HepG2 (cell line): ENCODE results near the gene ICAM5. TPM values are rescaled to one million over a fixed set of nuclear protein-coding genes. Genes with fewer than 3 reads are reported as not detected.
A peak's percentile ranks its signal among the peaks of the same experiment; 100 is the strongest.

ENCODE experiments used
- GABPB1 ChIP-seq: IDR thresholded peaks from 2 replicates; pipeline ENCODE4 v1.6.1; 2016; ENCODE audit warnings: mild to moderate bottlenecking, missing genetic modification reagents, moderate library complexity, missing compliant biosample characterization
- PPARG ChIP-seq: conservative IDR thresholded peaks from 2 replicates; pipeline ENCODE4 v1.6.1; 2016; ENCODE audit warnings: missing biosample characterization, missing genetic modification reagents
- RBM39 ChIP-seq: fragments of 200-400 bp; formaldehyde crosslinking; IDR thresholded peaks from one replicate; pipeline ENCODE4 v1.6.1; 2018; ENCODE audit warnings: antibody characterized with exemption, mild to moderate bottlenecking, low read depth, low read length; ENCODE audit not compliant: poor library complexity, severe bottlenecking
- polyA plus RNA-seq, 8 experiments: library from polyadenylated mRNA; depleted of rRNA in 3 of 8; stranded (reverse) in 7 of 8; unstranded in 1 of 8; fragments of >200 nt; fragmentation: Illumina TruSeq in 4 of 8; extraction: Trizol in 4 of 8; gene quantifications; 2 replicates each; pipeline versions ENCODE4 v1.2.1 to v1.2.3, GENCODE V29; 2011 to 2016; ENCODE audit warnings: low read depth in 4 of 8, missing spikeins in 1 of 8, mixed read lengths in 1 of 8; ENCODE audit not compliant: insufficient read depth in 1 of 8
- total RNA-seq, 5 experiments: library from RNA; depleted of rRNA; stranded (reverse); fragments of >200 nt; fragmentation: Illumina TruSeq; extraction: Trizol; gene quantifications; 2 replicates each; pipeline ENCODE4 v1.2.3, GENCODE V29; 2016; ENCODE audit warnings: low read depth in 1 of 5
- TF ChIP-seq, protein P1 (sequence below): sonication (generic); formaldehyde crosslinking; IDR thresholded peaks from 2 replicates; pipeline ENCODE4 v1.4.0; 2020; ENCODE audit warnings: missing genetic modification reagents
- TF ChIP-seq, protein P2 (sequence below): sonication (generic); formaldehyde crosslinking; IDR thresholded peaks from 2 replicates; pipeline ENCODE4 v1.5.0; 2020; ENCODE audit warnings: mild to moderate bottlenecking, missing genetic modification reagents
- TF ChIP-seq, protein P3 (sequence below): sonication (generic); formaldehyde crosslinking; IDR thresholded peaks from 2 replicates; pipeline ENCODE4 v1.4.0; 2020; ENCODE audit warnings: missing genetic modification reagents, borderline replicate concordance
- TF ChIP-seq, protein P4 (sequence below): sonication (generic); formaldehyde crosslinking; IDR thresholded peaks from 2 replicates; pipeline ENCODE4 v1.4.0; 2020; ENCODE audit warnings: missing genetic modification reagents, borderline replicate concordance
- TF ChIP-seq, protein P5 (sequence below): IDR thresholded peaks from 2 replicates; pipeline ENCODE4 v1.4.0; 2020; ENCODE audit warnings: mild to moderate bottlenecking, missing genetic modification reagents

ICAM5 gene
- total and polyA plus RNA-seq, 2 of the 13 experiments (the other 11 are each of a cell fraction or from before 2014, with no cell fraction given): 0.46 to 1.6 TPM

DNA sequence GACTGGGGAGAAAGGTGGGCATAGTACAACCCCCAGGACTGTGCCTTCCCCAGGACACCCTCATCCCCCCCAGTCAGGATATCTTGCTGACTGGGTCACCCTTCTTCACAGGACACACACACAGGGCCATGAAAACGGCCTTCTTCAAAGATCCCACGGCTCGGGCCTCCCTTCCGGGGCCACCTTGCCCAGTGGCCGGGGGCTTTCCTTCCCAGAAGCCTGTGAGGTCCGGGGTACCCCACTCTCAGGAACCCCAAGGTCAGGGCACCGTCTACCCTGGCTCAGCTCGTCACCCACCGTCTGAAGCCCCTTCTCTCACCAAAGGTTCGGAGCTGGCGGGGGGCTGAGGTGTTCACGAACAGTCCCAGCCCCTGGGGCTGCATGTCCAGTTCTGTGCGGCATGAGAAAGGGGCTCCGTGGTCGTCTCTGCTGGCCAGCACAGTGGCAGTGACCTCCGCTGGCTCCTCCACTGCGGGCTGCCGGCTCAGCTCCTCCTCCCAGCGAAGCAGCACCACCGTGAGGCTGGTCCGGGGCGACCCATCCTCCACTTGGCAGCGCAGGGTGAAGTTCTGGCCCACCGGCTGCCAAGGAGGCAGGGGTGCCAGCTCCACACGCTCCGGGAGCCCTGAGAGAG, 45.7 kb downstream of the ICAM5 start (continued):
- TF ChIP-seq, protein P1, sequence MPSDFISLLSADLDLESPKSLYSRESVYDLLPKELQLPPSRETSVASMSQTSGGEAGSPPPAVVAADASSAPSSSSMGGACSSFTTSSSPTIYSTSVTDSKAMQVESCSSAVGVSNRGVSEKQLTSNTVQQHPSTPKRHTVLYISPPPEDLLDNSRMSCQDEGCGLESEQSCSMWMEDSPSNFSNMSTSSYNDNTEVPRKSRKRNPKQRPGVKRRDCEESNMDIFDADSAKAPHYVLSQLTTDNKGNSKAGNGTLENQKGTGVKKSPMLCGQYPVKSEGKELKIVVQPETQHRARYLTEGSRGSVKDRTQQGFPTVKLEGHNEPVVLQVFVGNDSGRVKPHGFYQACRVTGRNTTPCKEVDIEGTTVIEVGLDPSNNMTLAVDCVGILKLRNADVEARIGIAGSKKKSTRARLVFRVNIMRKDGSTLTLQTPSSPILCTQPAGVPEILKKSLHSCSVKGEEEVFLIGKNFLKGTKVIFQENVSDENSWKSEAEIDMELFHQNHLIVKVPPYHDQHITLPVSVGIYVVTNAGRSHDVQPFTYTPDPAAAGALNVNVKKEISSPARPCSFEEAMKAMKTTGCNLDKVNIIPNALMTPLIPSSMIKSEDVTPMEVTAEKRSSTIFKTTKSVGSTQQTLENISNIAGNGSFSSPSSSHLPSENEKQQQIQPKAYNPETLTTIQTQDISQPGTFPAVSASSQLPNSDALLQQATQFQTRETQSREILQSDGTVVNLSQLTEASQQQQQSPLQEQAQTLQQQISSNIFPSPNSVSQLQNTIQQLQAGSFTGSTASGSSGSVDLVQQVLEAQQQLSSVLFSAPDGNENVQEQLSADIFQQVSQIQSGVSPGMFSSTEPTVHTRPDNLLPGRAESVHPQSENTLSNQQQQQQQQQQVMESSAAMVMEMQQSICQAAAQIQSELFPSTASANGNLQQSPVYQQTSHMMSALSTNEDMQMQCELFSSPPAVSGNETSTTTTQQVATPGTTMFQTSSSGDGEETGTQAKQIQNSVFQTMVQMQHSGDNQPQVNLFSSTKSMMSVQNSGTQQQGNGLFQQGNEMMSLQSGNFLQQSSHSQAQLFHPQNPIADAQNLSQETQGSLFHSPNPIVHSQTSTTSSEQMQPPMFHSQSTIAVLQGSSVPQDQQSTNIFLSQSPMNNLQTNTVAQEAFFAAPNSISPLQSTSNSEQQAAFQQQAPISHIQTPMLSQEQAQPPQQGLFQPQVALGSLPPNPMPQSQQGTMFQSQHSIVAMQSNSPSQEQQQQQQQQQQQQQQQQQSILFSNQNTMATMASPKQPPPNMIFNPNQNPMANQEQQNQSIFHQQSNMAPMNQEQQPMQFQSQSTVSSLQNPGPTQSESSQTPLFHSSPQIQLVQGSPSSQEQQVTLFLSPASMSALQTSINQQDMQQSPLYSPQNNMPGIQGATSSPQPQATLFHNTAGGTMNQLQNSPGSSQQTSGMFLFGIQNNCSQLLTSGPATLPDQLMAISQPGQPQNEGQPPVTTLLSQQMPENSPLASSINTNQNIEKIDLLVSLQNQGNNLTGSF (CRISPR knock-in tag): no peak
- TF ChIP-seq, protein P2, sequence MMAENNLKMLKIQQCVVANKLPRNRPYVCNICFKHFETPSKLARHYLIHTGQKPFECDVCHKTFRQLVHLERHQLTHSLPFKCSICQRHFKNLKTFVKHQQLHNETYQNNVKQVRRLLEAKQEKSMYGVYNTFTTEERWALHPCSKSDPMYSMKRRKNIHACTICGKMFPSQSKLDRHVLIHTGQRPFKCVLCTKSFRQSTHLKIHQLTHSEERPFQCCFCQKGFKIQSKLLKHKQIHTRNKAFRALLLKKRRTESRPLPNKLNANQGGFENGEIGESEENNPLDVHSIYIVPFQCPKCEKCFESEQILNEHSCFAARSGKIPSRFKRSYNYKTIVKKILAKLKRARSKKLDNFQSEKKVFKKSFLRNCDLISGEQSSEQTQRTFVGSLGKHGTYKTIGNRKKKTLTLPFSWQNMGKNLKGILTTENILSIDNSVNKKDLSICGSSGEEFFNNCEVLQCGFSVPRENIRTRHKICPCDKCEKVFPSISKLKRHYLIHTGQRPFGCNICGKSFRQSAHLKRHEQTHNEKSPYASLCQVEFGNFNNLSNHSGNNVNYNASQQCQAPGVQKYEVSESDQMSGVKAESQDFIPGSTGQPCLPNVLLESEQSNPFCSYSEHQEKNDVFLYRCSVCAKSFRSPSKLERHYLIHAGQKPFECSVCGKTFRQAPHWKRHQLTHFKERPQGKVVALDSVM (CRISPR knock-in tag): peak; percentile 47; the same call in 1 of the 2 replicates
- TF ChIP-seq, protein P3, sequence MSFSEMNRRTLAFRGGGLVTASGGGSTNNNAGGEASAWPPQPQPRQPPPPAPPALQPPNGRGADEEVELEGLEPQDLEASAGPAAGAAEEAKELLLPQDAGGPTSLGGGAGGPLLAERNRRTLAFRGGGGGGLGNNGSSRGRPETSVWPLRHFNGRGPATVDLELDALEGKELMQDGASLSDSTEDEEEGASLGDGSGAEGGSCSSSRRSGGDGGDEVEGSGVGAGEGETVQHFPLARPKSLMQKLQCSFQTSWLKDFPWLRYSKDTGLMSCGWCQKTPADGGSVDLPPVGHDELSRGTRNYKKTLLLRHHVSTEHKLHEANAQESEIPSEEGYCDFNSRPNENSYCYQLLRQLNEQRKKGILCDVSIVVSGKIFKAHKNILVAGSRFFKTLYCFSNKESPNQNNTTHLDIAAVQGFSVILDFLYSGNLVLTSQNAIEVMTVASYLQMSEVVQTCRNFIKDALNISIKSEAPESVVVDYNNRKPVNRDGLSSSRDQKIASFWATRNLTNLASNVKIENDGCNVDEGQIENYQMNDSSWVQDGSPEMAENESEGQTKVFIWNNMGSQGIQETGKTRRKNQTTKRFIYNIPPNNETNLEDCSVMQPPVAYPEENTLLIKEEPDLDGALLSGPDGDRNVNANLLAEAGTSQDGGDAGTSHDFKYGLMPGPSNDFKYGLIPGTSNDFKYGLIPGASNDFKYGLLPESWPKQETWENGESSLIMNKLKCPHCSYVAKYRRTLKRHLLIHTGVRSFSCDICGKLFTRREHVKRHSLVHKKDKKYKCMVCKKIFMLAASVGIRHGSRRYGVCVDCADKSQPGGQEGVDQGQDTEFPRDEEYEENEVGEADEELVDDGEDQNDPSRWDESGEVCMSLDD (CRISPR knock-in tag): no peak
- TF ChIP-seq GABPB1 (CRISPR knock-in tag): peak; percentile 46; the same call in 1 of the 2 replicates
- TF ChIP-seq, protein P4, sequence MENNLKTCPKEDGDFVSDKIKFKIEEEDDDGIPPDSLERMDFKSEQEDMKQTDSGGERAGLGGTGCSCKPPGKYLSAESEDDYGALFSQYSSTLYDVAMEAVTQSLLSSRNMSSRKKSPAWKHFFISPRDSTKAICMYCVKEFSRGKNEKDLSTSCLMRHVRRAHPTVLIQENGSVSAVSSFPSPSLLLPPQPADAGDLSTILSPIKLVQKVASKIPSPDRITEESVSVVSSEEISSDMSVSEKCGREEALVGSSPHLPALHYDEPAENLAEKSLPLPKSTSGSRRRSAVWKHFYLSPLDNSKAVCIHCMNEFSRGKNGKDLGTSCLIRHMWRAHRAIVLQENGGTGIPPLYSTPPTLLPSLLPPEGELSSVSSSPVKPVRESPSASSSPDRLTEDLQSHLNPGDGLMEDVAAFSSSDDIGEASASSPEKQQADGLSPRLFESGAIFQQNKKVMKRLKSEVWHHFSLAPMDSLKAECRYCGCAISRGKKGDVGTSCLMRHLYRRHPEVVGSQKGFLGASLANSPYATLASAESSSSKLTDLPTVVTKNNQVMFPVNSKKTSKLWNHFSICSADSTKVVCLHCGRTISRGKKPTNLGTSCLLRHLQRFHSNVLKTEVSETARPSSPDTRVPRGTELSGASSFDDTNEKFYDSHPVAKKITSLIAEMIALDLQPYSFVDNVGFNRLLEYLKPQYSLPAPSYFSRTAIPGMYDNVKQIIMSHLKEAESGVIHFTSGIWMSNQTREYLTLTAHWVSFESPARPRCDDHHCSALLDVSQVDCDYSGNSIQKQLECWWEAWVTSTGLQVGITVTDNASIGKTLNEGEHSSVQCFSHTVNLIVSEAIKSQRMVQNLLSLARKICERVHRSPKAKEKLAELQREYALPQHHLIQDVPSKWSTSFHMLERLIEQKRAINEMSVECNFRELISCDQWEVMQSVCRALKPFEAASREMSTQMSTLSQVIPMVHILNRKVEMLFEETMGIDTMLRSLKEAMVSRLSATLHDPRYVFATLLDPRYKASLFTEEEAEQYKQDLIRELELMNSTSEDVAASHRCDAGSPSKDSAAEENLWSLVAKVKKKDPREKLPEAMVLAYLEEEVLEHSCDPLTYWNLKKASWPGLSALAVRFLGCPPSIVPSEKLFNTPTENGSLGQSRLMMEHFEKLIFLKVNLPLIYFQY (CRISPR knock-in tag): 0 out of 2 replicates have a peak, but pooled peaks have one; percentile 28
- TF ChIP-seq RBM39: no peak
- TF ChIP-seq, protein P5, sequence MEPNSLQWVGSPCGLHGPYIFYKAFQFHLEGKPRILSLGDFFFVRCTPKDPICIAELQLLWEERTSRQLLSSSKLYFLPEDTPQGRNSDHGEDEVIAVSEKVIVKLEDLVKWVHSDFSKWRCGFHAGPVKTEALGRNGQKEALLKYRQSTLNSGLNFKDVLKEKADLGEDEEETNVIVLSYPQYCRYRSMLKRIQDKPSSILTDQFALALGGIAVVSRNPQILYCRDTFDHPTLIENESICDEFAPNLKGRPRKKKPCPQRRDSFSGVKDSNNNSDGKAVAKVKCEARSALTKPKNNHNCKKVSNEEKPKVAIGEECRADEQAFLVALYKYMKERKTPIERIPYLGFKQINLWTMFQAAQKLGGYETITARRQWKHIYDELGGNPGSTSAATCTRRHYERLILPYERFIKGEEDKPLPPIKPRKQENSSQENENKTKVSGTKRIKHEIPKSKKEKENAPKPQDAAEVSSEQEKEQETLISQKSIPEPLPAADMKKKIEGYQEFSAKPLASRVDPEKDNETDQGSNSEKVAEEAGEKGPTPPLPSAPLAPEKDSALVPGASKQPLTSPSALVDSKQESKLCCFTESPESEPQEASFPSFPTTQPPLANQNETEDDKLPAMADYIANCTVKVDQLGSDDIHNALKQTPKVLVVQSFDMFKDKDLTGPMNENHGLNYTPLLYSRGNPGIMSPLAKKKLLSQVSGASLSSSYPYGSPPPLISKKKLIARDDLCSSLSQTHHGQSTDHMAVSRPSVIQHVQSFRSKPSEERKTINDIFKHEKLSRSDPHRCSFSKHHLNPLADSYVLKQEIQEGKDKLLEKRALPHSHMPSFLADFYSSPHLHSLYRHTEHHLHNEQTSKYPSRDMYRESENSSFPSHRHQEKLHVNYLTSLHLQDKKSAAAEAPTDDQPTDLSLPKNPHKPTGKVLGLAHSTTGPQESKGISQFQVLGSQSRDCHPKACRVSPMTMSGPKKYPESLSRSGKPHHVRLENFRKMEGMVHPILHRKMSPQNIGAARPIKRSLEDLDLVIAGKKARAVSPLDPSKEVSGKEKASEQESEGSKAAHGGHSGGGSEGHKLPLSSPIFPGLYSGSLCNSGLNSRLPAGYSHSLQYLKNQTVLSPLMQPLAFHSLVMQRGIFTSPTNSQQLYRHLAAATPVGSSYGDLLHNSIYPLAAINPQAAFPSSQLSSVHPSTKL (CRISPR knock-in tag): 0 out of 2 replicates have a peak, but pooled peaks have one; percentile 19
- TF ChIP-seq PPARG (CRISPR knock-in tag): 0 out of 2 replicates have a peak, but pooled peaks have one; percentile 21
